Measurements from ENCODE around the gene MAPKAPK2.

The MAPKAPK2 gene

DNA sequence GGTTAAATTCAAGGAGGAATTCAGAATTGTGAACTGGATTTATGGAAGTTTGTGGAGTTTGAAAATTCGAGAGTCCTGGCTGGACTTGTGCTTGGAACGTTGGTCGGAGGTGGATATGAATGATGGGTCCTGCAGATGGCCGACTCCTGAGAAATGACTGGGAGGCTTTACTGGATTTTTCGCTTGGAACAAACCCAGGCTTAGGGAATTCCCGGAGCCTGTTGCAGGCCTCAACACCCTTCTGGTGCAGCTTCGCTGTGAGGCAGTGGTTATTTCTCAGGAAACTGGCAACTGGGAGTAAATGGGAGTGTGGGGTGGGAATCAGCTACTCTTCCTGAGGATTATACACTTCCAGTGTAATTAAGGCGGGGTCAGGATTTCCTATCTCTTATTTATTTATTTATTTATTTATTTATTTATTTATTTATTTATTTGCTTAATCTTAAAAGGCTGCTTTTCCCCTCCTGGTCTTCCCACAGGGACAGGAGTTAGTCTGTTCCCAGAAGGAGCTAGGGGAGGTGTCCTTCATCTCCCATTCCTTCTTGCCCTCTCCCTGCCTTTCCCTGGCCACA lies 21.1 kb downstream of the MAPKAPK2 start:
- DNase-seq: no peak

DNA sequence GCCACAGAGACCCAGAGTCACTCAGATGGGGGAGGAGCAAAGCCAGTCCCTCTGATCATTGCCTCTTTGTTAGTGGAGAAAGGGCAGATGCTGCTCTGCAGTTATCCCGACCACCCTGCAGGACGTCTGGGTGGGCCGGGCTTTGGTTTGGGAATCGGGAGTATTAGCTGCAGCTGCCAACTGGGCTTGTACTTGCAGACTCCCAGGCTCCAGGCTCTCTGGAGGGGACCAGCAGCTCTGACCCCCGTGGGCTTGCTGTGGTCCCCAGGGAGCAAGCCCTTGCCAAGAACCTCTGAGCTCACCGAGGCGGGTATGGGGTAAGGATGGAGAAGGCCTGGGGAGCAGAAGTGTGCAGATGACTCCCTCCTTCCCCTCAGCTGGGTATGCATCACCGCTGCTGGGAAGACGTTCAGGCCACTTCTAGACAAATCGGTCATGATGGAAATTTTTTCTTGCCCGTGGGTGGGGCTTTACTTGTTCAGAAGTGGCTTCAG lies 21.6 kb downstream of the MAPKAPK2 start:
- no peak for DNase-seq

DNA sequence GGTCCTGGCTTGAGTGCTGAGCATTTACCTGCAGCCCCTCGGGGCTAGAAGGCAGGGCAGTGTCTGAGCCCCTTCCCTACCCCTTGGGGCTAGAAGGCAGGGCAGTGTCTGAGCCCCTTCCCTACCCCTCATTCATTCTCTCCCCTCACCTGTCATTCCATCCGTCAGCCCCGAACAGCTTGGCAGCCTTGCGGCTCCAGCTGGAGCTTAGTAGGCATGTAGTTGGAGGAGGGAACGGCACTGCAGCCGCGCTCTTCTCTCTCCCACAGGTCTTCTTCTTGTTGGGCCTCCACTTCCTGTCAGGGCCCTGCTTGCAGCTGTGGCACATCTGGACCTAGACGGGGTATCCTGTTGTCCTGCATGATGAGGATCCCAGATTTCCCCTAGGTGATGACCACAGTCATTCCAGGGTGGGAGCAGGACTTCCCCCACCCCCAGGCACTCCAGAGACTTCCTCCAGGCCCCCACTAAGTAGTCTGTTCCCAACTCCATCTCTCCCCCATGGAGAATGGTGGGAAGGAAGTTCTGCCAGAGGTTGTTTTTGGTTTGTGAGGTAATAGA lies 22.2 kb downstream of the MAPKAPK2 start:
- no peak for DNase-seq

DNA sequence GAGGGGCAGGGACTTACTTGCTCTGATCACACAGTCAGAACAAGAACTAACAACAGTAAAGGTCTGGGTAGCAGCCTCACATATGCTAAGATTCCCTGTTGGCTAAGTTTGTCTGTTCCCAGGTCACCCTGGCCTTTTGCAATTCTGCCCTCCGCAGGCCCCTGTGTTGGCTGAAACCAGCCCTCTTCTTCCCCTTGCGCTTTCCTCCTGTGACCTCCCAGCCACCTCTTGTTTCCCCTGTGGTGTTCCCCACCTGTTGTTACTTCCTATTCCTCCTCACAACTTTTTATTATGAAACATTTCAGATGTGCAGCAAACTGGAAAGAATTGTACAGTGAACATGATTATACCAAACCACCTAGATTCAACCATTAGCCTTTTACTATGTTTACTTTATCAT lies 23.4 kb downstream of the MAPKAPK2 start:
- DNase-seq: peak; percentile 92

DNA sequence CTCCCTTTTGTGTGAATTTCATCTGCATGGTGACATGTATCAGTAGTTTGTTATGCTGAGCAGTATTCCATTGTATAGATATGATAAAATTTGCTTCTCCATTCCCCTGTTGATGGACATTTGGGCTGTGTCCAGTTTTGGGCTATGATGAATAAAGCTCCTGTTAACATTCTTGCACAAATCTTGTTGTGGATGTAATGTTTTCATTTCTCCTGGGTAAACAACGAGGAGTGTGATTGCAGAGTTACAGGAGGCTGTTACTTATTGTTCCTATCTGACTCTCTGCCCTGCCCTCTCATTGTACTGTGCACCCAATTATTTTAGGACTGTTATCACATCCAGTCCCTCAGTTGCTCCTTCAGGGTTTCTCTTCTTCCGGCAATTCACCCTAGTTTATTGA lies 24.2 kb downstream of the MAPKAPK2 start:
- DNase-seq: no peak

DNA sequence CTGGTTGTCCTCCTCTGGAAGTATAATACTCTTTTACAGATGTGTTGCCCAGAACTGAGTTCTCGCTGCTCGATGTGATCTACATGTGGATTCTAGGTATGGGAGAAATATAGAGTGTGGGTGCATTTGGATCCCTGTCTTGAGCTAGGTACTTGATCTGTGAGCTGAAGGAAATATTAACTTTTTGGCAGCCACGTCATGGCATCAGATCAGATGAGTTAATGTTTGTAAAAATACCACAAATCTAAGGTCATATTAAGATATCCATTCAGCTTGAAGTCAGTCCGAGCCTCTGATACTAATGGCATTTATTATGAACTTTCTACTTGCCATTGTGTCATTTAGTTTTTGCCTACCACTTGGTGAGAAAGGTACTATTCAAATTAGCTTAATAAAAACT lies 24.6 kb downstream of the MAPKAPK2 start:
- no peak for DNase-seq

DNA sequence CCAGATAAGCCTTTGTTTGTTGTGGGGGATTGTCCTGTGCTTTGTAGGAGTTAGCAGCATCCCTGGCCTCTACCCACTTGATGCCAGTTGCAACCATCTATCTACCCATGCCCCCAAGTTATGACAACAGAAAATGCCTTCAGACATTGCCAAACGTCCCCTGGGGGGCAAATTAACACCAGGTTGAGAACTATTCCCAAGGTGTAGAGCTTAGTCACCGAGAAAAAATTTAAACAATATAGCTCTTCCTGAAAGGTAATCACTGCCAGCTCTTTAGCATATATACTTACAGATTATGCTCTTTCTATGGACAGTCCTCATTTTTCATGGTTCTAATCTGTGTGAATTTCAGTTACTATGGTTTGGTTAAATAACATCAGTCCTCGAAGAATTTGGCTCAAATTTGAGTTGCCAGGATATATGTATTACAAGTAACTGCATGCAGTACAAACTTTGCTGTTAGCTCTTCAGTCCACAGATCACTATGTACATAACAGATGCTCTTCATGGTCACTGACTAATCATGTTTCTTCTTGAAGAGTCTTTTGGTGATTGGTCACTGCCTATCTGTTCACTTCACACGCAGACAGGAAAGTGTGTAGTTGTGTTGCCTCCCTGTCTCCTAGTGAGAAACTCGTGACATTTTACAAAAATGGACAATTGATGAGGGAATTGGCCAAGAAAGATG lies 25.2 kb downstream of the MAPKAPK2 start:
- no peak for DNase-seq

DNA sequence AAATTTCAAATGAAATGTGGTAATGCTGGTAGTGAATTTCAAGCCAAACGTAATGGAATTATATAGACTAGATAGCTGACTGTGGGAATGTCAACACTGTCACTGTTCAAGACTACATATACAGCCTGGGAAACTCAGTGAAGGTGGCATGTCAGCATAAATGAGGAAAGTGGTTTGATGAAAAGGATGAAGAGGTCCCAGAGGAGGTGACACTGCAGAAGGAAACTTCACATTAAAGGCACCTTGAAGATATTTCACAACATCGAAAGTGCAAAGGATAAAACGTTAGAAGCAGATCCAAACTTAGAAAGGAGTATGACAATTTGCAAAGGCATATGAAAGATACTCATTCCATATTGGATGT lies 25.7 kb downstream of the MAPKAPK2 start:
- no peak for DNase-seq

DNA sequence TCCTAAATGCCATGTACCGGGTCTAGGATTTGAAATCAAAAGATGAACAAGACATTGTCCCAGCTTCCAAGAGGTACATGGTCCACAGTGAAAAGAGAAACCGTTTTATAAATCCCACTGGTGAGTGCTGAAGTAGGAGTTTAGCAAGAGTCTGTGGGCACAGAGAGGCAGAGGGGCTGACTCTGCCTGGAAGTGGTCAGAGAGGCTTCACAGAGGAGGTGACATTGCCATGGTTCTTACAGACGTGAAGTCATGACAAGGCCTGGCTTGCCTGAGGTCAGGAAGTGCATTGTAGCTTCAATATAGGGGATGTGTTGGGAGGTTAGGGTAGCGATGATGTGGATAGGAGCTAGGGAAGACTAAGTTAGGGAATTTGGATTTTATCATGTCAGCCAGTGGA lies 28.4 kb downstream of the MAPKAPK2 start:
- DNase-seq: no peak

DNA sequence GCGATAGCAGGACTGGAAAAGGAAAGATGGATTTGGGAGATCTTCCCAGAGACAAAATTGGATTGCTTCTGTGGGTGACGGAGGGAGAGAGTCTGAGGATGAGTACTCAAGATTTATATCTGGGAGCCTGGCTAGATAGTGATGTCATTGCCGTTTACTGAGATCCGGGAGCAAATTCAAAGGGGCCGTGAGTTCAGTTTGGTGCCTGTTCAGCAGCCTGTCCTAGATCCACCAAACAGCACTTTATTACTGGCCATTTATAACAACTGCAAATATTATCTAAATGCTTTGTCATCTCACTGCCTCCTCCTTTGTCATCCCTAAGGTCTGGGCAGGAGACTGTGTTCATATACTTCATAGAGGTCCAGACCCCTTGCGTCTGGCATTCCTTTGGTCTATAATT lies 29.2 kb downstream of the MAPKAPK2 start:
- DNase-seq: no peak

DNA sequence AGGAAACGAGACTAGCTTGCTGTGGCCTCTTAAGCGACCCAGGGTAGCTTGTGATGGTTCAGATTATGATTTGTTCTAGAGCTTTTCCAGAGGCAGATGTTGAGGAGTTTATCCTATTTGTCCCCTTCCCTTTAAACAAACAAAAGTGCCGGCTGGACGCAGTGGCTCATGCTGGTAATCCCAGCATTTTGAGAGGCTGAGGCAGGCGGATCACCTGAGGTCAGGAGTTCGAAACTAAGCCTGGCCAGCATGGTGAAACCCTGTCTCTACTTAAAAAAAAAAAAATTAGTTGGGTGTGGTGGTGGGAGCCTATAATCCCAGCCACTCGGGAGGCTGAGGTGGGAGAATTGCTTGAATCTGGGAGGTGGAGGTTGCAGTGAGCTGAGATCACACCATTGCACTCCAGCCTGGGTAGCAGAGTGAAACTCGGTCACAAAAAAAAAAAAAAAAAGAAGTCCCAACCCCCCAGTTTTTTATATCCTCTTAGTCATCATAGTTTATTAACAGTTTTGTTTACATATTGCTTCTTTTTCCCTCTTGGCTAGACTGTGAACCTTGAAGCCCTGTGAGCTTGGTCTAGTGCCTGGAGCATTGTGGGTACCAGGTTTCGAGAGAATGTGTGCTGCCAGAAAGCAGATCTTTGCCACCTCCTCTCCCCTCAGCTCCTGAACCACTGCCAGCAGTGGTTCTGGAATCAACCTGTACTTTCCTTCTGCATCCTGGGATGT lies 29.8 kb downstream of the MAPKAPK2 start:
- no peak for DNase-seq

DNA sequence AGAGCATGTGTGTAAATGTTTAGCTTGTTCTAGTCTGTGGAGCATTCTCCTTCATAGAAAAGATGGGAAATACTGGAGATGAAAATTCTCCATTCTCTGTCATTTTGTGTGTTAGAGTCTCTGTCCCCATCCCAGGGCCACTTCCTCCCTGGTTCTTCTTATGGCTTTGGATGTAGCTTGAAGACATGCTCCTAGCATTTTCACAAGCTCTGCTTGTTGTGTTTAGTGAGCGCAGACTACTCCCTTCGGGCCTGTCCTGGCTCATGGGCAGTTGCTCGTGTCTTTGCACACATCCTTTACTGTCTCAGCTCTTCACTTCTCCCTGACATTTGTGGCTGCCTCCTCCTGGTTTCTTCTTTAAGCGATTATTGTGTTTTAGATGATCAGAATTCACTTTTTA lies 30.4 kb downstream of the MAPKAPK2 start:
- DNase-seq: no peak

DNA sequence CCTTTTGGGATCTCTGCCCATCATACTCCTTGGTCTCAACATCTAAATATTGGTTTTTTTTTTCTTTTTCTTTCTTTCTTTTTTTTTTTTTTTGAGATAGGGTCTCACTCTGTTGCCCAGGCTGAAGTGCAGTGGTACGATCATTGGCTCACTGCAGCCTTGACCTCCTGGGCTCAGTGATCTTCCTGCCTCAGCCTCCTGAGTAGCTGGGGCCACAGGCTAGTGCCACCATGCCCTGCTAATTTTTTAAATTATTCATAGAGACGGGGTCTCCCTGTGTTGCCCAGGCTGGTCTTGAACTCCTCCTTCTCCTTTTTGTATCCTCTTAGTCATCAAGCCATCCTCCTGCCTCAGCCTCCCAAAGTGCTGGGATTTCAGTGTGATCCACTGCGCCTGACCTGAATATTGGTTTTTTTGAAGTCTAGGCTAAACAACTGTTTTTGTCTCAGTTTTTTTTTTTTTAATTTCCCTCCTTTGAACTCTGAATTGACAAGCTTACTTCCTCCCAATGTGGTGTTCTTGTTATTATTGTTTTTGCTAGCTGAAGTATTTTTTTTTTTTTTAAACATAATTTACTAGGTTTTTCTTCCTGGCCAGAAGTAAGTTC lies 30.9 kb downstream of the MAPKAPK2 start:
- no peak for DNase-seq

DNA sequence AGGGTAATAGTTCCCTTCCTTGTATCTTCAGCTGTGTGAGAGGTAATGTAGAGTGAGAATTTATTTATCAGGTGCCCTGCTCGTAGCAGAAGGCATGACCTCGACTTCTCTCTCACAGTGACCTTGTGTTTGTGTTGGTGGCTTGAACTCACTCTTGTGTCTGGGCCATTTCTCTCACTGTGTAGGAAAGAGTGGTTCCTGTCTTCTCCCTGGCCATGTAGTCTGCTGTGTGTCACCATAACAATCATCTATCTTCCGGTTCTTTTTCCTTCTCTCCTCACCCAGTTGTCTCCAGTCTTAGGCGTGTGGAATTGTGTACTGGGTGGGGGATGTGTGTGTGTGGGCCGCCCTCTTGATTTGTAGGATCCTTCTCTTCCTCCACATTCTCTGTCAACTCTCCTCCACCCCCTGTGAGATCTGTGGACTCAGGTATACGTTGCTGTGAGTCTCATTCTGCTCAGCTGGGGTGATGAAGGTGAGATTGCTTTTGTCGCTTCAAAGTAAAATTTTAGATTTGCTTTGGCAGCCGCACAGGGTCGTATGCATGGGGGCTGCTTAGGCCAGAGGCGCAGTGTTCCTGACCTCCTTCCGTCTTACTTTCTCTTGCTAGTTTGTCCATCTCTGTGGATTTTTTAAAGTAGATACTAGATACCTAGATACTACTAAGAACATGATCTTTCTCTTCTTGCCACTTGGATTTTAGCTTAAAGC lies 31.6 kb downstream of the MAPKAPK2 start:
- no peak for DNase-seq

DNA sequence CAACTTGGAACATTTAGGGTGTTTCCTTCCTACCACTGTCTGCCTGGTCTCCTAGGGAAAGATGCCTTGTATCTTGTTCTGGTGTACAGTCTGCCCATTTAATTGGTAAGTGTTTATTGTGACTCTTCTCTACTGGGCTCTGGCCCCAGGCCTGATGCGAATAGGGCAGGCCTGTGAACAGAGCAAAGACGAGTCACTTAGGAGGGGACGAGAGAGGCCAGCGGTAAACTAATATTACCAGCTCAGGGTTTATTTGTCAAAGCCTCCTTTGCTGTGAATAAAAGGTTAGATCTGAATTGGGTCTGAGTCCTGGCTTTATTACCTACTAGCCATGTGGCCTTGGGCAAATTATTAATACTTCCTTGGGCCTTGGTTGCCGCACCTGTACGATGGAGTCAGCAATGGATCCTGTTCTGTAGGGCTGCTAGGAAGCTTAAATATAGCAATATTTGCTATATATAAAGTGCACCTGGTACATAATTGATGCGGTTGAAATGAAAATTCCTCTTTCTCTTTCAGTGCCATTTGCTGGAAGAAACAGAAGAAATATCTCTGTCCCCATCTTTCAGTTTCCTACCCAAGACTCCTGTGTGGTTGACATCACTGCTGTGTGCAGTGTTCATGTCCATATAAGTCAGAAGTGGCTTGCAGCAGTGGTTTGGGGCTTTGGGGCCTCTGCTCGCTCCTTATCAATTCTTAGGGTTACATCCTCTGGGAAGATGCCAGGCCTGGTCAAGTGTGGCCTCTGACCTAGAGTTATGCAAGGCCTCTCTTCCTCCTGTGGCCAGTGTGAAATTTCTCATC lies 32.4 kb downstream of the MAPKAPK2 start:
- peak; percentile 99 for DNase-seq

DNA sequence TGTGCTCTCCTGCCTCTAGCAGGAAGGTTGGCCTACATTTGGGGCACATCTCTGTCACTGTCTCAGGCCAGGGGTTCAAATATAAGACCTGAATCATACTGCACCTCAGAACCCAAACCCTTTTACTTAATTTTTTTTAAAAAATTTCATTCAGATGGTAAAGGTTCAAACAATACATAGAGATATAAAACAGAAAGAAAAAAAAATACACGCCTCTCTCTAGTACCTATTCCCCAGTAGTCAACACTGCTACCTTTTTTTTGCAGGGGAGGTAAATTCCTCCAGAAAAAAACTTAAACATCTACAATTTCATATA lies 32.9 kb downstream of the MAPKAPK2 start:
- DNase-seq: no peak

DNA sequence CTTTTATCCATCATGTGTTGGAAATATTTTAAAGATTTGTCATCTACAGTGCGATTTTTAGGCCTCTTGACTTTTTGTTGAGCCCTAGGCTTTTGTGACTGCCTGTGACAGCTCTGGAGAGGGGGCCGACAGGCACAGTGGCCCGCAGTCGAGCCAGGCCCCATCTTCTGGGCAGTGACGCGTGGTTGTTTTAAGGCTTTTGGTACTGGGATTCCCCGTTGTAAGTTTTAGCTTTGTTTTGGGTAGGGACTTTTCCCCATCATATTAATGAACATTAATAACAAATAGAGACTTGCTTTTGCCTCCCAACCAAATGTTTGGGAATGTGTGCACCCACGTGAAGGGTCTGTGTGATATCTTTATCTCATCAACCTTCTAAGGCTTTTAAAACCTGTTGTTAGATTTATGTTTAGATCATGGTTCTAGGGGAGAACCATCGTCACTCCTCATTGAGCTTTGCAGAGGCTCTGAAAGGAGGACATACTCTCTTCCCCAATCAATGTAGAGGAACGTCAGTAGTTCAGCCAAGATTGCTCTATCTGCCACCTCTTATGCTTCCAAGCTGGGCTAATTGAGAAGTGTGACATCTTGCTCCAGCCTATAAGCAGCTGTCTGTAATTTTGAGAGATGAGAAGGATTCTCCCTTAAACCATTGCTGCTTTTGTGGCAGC lies 34.6 kb downstream of the MAPKAPK2 start:
- DNase-seq: no peak

DNA sequence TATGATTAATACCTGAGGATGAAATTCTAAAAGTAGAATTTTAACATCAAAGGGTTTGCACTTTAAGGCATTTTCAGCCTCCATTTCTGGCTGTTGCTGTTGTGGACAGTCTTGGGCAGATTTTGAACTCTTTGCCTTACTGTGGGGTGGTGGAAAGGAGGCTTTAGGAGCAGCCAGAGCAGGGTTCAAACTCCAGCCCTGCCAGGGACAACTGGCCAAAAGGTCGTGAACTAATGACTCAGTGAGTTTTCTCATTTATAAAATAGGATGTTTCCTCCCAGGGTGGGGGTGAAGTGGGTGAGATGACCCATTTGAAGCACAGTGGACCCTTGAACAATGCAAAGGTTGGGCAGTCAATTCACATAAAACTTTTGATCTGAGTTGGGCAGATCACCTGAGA lies 36.7 kb downstream of the MAPKAPK2 start:
- no peak for DNase-seq

DNA sequence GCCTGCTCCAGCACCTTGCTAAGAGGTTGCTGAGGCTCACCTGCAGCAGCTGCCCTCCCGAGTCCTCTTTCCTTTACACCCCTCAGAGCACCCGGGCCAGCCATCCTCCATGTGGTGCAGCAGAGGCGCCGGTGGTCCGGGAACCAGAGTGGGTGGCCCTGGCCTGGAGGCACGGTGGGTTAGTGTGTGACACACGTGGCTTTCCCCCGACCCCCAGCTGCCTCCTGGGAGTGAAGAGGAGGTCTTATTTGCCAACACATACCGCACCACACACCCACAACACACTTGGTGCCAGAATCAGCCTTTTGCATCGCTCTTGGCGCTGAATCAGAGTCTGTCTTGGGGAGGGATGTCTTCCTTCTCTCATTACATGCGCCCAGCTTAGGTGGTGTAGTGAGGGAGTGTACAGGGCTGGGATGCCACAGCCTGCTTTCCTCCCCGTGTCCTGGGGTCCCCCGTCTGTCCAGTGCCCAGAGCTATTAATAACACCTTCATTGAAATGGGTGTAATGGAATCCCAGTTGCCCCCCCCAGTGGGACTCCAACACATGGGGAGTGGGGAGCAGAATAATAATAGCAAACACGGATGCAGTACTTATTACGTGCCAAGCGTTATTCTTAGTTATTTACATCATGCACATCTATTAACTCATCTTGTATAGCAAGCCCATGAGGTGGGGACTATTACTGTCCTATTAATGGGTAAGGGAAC lies 38.2 kb downstream of the MAPKAPK2 start:
- no peak for DNase-seq

DNA sequence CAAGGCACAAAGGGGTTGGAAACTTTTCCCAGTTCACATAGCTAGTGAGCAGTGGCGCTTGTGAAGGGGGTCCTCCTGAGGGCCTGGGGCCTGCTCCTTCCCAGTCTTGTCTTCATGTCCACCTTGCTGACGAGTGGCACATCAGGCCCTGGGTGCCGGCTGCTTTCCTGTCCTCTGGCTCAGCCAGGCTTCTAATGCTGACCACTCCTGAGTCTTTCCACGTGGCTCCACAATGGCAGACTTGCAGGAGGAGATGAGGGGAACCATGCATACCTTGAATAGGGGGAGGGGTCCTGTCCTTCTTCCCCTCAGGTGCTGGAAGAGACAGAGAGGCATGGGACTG lies 38.7 kb downstream of the MAPKAPK2 start:
- no peak for DNase-seq
